Fibroblast of pulmonary artery (primary cell): Measurements from ENCODE around the gene OR6C2.

ENCODE experiments used
- DNase-seq: peaks from one replicate; pipeline ENCODE4 v3.0.0-alpha.2; 2010; ENCODE audit warnings: low read depth
- H3K4me3 ChIP-seq: replicated peaks from 2 replicates; pipeline ENCODE4 v1.5.1; 2011; ENCODE audit warnings: low read depth, mild to moderate bottlenecking, control low read depth, low read length, moderate library complexity
- TF ChIP-seq, protein P1 (sequence below): IDR thresholded peaks from 2 replicates; pipeline ENCODE4 v1.5.1; 2011; ENCODE audit warnings: mild to moderate bottlenecking, control low read depth, low read length, inconsistent platforms; ENCODE audit errors: missing control alignments

OR6C2 gene

DNA sequence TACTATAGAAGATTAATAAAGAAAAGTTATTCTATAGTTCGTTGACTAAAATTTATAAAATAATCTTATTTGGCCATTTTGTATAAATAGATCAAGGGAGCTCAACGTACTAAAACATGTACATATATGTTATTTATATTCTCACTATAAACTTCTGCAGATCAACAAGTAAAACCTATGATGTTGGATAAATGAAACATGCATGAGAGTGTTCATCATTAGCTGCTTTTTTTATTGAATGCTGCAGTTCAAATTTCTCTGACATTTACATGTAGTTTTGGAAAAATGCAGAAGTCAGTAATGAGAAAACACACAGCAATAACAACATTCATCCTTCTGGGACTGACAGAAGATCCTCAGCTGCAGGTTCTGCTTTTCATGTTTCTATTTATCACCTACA lies 48.2 kb downstream of the OR6C2 start, which contains the start of gene OR6C68:
OR6C68 (plus strand) TSS at position 301 of the 400 bp plus-strand sequence; CDS start at position 301, 0 bp downstream.
- no peak within 1 kb of the TSS for H3K4me3 ChIP-seq
- TF ChIP-seq, protein P1, sequence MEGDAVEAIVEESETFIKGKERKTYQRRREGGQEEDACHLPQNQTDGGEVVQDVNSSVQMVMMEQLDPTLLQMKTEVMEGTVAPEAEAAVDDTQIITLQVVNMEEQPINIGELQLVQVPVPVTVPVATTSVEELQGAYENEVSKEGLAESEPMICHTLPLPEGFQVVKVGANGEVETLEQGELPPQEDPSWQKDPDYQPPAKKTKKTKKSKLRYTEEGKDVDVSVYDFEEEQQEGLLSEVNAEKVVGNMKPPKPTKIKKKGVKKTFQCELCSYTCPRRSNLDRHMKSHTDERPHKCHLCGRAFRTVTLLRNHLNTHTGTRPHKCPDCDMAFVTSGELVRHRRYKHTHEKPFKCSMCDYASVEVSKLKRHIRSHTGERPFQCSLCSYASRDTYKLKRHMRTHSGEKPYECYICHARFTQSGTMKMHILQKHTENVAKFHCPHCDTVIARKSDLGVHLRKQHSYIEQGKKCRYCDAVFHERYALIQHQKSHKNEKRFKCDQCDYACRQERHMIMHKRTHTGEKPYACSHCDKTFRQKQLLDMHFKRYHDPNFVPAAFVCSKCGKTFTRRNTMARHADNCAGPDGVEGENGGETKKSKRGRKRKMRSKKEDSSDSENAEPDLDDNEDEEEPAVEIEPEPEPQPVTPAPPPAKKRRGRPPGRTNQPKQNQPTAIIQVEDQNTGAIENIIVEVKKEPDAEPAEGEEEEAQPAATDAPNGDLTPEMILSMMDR = no peak
- DNase-seq = no peak

DNA sequence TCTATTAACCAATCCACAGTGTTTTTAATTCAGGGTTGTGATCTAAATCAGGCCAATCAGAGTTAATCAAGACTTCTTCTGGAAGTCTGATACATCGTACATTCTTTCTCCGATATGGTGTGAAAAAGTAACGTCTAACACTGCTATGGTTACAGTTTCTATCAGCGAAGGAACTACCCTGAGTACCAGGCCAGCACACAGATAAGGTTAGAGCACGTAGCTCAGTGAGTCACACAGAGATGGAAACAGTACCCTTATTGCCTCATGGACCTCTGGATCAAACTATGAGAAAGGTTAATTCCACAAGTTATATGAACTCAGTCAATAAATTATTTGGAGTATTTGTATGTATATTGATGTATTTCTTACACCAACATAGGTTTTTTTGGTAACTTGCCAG lies 51.6 kb downstream of the OR6C2 start:
- no peak for DNase-seq
- H3K4me3 ChIP-seq = no peak overlapping the region
- TF ChIP-seq, protein P1 = no peak

DNA sequence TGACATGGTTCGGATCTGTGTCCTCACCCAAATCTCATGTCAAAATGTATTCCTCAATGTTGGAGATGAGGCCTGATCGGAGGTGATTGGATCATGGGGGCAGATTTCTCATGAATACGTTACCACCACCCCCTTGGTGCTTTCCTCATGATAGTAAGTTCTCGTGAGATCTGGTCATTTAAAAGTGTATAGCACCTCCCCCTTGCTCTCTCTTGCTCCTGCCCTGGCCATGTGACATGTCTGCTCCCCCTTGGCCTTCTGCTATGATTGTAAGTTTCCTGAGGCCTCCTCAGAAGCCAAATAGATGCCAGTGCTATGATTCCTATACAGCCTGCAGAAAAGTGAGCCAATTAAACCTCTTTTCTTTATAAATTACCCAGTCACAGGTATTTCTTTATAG lies 55.4 kb downstream of the OR6C2 start:
- TF ChIP-seq, protein P1 = no peak
- H3K4me3 ChIP-seq = no peak overlapping the region
- DNase-seq = no peak

DNA sequence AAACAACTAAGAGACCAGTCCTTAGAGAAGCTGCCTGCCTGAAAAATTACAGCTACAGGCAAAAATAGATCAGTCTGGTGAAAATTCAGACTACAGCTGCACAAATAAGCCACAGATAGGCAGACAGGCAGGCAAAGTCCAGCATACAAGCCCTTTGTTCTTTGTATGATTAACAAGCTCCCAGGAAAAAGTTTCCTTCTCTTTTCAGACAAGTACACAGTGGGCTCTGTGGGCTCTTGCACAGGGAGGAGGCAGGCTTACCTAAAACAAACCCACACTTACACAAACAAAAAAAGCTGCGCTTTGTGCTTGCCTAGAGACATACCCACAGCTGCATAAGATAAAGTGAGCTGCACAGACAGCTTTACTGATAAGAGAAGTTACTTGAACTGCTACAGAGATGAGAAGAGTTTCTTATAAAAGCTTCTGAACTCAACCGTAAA lies 56.0 kb downstream of the OR6C2 start:
- H3K4me3 ChIP-seq = no peak overlapping the region
- TF ChIP-seq, protein P1 = no peak
- no peak for DNase-seq

DNA sequence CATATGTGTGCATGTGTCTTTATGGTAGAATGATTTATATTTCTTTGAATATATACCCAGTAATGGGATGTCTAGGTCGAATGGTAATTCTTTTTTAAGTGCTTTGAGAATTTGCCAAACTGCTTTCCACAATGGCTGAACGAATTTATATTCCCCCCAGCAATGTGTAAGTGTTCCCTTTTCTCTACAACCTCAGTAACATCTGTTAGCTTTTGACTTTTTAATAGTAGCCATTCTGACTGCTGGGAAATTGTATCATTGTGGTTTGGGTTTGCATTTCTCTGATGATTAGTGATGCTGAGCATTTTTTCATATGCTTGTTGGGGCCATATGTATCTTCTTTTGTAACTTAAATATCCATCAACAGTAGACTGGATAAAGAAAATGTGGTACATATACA lies 57.7 kb downstream of the OR6C2 start:
- H3K4me3 ChIP-seq = no peak overlapping the region
- DNase-seq = no peak
- TF ChIP-seq, protein P1 = no peak
